ENCODE data around the gene CABLES1.

Gene CABLES1

GRCh38 chr18:23171581-23172156 is 36.4 kb downstream of the CABLES1 start:
- DNase-seq = no peak

DNA sequence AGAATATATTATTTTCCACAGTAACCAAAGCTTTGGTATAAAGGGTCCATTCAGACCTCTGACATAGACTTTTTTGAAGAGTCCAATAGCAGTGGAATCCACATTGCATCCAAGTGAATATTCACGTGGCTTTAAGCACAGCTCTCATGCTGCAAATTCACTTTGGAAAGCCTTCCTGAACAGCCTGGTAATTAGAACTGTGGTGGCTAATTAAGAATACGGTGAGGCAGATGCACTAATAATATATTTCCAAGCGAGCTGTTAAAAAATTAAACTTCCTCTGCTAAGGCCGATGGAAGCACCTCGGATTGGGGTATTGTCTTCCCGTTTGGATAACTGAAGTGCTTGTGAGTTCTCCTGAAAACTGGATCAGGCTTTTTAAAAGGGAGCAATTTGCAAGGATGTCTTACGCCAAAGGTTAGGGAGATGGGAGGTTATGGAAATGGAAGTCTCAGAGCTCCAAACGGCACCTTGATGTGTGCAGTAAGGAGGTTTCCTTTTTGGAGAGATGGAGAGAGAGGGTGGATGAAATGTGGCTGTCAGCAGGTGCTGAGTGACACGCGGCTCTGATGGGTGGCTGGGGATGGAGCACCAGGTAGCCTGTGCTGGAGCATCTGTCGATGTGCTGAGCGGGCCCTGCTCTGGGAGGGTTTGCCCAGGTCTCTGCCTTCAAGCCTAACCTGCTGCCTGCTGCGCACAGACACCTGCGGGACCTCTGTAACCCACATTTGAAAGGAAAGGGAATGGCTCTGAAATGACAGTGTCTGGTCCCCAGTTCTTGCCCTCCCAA is 37.5 kb downstream of the CABLES1 start:
- no peak for DNase-seq

GRCh38 chr18:23173912-23174311 is 38.6 kb downstream of the CABLES1 start:
- DNase-seq = no peak

GRCh38 chr18:23176701-23177432 is 41.6 kb downstream of the CABLES1 start:
- no peak for DNase-seq

DNA sequence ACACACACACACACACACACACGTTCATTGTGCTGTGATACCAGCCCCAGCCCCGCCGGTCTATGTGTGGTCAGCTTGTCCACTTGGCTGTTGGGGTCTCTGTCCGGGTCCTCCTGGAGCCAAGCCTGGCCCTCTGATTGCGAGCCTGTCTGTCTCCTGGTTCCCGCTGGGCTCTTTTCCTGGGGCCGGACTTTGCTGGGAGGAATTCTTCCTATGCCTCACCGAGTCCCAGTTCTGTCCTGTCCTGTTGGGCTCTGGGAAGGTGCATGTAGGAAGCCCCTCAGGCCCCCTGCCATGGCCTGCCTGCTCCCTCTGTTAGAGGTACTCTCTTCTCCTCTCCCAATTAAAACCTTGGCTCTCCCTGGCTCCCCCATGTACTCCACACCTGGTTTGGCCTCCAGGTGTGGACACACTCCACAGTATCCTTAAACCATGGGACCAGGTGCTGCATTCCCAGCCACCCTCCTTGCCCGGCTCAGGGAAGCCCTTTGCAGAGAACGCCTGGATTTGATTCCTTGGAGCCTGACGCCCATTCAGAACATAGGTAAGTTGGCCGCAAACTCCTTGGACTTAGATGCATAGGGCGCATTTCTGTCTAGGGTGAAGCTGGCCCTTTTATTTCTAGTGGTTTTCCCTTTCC is 42.3 kb downstream of the CABLES1 start:
- no peak for DNase-seq

GRCh38 chr18:23178201-23178600 is 42.9 kb downstream of the CABLES1 start:
- no peak for DNase-seq

DNA sequence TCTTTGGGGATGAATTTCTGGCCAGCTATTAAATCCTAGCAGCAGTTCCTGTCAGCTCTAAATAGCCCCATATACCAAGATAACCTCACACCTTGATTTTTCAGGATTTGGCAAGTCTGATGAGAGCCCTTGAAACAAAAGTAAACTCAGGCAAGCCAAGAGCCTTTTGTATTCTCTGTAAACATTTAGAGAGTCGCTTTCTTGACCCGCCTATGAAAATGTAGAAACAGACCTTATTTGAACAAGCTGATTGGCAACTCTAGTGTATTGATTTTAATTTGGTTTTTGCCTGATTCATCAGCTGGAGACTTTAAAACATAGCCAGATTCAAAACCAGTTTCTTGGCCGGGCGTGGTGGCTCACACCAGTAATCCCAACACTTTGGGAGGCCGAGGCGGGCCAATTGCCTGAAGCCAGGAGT is 43.4 kb downstream of the CABLES1 start:
- DNase-seq = no peak

DNA sequence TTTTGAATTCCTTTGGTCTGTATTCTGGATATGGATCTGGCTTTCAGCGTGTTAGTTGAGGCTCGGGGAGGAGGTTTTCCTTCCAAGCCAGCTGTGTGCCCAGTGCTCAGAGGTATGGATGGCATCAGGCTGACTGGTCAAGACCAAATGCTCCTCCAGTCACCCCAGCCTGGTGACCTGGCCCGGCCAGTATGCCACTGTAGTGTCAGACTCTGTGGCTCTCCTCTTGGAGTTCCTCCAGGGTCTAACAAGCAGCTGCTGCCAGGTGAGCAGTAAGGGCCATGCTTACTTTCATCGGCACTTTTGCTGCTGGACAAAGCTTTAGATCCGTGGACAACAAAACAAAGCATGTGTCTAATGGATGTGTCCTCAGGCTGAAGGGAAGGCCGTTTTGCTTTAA is 44.1 kb downstream of the CABLES1 start:
- DNase-seq = no peak

DNA sequence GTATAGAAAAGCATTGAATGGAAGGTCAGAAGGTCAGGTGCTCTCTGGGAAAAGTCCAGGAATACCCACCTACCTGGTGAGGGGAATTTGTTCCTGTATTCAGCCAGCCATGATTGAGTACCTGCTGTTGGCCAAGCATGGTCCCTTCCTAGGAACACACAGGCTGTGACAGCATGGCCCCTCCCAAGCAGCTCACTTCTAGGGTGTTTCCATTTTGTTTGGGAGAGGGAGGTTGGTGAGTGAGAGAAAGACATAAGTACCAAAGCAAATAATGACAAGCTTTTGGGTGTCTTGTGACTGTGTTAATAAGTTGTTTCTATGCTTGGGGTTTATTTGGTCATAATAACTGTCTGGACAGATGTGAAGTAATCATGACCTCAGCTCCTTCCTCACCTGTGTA is 46.3 kb downstream of the CABLES1 start:
- DNase-seq = no peak

DNA sequence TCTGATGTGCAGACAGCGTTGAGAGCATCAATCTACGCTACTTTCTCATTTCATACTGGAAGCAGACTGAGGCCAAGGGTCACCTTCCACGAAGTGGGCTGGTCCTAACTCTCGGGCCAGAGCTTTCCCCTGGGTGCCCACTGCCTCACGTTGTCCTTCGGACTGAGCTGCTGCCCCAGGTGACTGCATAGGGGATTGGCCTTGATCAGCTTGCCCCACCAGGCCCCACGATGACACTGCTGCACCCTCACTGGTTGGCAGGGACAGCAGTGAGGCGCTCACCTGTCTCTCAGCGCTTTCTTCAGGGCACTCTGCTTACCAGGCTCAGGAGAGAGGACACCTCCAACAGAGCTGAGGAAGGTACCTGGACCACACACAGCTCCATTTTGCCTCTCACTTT is 47.3 kb downstream of the CABLES1 start:
- no peak for DNase-seq

DNA sequence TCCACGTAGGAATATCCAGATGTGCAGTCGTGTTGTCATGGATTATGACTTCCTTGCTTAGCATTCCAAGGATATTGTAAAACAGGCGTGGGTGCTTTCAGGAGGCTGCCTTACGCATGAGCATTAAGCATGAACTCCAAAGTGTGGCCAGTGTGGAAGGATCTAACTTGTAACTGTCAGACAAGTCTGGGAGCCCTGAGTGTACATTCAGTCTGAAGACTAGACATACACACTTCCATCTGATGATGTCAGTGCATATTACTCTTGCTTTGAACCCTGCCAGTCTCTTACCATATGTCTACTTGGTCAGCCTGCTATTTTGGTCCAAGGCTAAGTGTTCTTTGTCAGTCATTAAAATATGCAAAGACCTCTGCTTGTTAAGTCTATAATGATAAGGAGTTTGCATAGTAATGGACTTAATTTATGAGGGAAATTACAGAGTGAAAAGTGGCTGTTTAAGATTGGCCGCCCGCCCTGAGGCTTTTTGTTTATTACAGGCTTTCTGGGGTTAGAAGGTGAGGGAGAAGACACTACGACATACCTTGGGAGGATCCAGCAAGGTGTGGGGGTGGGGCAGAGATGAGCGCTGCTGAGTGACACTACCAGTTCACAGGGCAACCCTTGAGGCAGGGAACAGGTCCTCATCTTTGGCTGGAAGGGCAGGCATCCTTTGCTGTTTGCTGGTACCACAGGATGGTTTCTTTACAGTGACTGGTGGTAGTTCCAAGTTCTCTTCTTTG is 48.3 kb downstream of the CABLES1 start:
- no peak for DNase-seq

- DNase-seq = no peak
Measured at GRCh38 chr18:23186781-23187180, 51.5 kb downstream of the CABLES1 start.

GRCh38 chr18:23188068-23188760 is 52.9 kb downstream of the CABLES1 start:
- no peak for DNase-seq

GRCh38 chr18:23189099-23189498 is 53.8 kb downstream of the CABLES1 start:
- no peak for DNase-seq

DNA sequence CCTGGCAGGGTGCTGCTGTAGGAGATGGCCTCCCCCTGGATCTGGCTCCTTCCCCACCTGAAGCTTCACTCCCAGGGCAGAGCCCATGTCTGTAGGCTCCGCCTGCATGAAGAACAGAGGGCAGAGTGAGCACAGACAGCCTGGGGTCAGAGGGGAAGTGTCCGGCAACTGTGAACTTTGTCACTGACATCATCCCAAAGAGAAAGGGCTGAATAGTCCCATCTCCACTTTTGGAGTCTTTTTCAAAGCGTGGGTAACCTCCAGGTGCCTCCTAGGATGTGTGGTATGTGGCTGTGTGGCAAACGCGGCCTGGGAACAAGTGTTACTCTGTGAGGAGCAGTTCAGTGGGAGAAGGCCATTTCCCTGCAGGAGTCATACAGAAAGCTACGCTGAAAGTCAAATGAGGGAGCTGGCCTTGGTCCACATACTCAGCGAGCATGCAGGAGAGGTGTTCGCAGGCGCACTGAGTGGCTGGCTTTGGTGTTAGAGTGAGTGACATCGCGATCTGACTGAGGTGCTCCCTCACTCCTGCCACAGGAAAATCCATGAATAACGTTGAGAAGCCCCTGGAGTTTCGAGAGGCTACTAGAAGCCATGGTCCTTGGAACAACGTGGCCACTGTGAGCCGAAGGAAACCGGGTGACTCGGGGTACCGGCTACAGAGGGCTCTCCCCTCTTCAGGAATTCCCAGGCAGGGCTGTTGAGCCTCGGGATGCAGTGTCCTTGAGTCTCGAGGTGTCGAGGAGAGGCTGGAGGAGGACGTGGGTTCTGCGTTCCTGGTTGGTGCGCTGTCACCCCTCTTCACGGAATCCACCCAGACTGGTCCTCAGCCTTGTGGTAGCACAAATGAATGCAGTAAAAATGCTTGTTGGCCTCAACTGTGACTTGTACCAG is 54.7 kb downstream of the CABLES1 start:
- DNase-seq = no peak

- DNase-seq = no peak
Measured at GRCh38 chr18:23191232-23191631, 55.9 kb downstream of the CABLES1 start.

DNA sequence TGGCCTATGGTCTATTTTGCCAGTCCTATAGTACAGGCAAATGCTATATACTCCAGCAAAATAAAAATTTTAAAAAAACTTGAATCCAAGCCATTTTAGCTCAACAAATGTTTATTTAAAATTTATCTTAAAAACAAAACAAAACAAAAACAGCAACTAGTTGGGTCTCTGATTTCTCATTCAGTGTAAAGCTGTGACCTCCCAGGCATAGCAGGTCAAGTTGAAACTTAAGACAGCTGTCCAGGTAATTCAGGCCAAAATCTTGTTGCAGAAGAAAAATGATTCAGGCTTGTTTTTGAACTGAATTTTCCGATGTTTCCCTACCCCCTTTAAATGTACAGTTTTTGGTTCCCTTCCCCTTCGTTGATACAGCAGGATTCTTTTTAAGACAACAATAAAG is 58.5 kb downstream of the CABLES1 start:
- no peak for DNase-seq

- DNase-seq = no peak
Measured at GRCh38 chr18:23194155-23194996, 59.1 kb downstream of the CABLES1 start.

DNA sequence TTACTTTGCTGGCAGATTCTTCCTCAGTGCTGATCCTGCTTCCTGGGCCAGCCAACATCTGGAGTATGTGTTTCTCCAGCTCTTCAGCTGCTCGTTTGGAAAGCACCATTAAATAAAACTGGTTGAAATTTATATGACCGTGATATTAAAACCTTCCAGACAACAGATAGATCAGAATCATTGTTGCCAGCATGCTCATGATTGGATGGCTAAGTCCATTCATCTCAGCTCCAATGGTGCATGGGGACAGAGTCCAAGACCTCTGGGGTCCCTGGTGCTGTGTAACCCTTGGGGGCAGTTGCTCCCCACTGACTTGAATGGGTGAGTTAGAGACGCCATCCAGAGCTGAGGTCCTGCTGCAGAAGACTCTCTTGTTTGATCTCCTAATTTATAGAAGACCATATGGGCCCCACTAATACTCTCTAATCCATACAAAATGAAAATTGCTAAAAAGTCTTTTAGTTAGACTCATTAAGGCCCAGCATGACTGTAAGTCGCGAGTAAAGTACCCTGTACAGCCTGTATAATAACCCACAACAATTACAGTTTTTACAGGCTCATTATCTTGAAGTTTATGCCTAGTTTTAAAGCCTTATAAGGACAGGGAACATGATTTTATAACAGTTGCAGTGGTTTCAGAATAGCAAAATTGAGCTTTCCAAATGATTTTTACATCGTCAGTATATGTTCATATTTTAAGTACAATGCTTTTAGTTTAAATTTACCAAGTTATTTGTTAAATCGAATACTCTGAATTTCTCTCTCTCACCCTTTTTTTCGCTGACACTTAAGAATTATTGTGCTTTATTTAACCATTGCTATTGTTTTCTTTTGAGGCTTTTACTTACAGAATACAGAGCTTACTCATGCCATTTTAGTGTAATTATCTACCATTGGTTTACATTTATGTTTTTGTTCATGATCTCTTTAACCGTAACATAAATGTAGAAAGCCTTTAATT is 60.0 kb downstream of the CABLES1 start:
- DNase-seq = no peak

Measured in suppressor macrophage treated with lipopolysaccharide for 4 hours (primary cell).